Smooth muscle cell (in vitro differentiated cells): Measurements from ENCODE around the gene CRBN. TPM values are rescaled to one million over a fixed set of nuclear protein-coding genes. Genes with fewer than 3 reads are reported as not detected.

Source experiments
- DNase-seq: peaks from one replicate; lab custom pipeline; 2025; ENCODE audit not compliant: unreplicated experiment; lab: John Stamatoyannopoulos, UW
- H2AFZ ChIP-seq: fragments of 200-600 bp; sonication (generic); 2 replicates; pipeline ENCODE4 v1.6.0; 2016; ENCODE audit warnings: antibody characterized with exemption, low read depth, mild to moderate bottlenecking
- H3F3A ChIP-seq: fragments of 200-600 bp; sonication (generic); 2 replicates; pipeline ENCODE4 v1.6.0; 2017; ENCODE audit warnings: antibody characterized with exemption, low read depth
- H3K27ac ChIP-seq: fragments of 200-600 bp; sonication (generic); 2 replicates; pipeline ENCODE4 v1.5.1; 2016; ENCODE audit warnings: low read depth, mild to moderate bottlenecking
- H3K27me3 ChIP-seq: fragments of 200-600 bp; sonication (generic); 2 replicates; pipeline ENCODE4 v1.6.1; 2016; ENCODE audit warnings: low read depth, mild to moderate bottlenecking
- H3K36me3 ChIP-seq: fragments of 200-600 bp; sonication (generic); 2 replicates; pipeline ENCODE4 v1.5.1; 2016; ENCODE audit warnings: low read depth
- H3K4me1 ChIP-seq: fragments of 200-600 bp; sonication (generic); 2 replicates; pipeline ENCODE4 v1.5.1; 2016; ENCODE audit warnings: low read depth
- H3K4me2 ChIP-seq: fragments of 200-600 bp; sonication (generic); 2 replicates; pipeline ENCODE4 v1.6.0; 2016; ENCODE audit warnings: mild to moderate bottlenecking
- H3K4me3 ChIP-seq: fragments of 200-600 bp; sonication (generic); 2 replicates; pipeline ENCODE4 v1.5.1; 2016; ENCODE audit warnings: mild to moderate bottlenecking
- H3K79me2 ChIP-seq: fragments of 200-600 bp; sonication (generic); 2 replicates; pipeline ENCODE4 v1.6.0; 2016; ENCODE audit warnings: low read depth, mild to moderate bottlenecking
- H3K9ac ChIP-seq: fragments of 200-600 bp; sonication (generic); 2 replicates; pipeline ENCODE4 v1.6.0; 2016; ENCODE audit warnings: low read depth
- H3K9me3 ChIP-seq: fragments of 200-600 bp; sonication (generic); replicated peaks from 2 replicates; pipeline ENCODE4 v1.5.1; 2016; ENCODE audit warnings: low read depth
- H4K20me1 ChIP-seq: fragments of 200-600 bp; sonication (generic); 2 replicates; pipeline ENCODE4 v1.6.0; 2016; ENCODE audit warnings: low read depth
- CTCF ChIP-seq: fragments of 200-600 bp; sonication (generic); IDR thresholded peaks from 2 replicates; pipeline ENCODE4 v1.5.1; 2017; ENCODE audit warnings: borderline replicate concordance, mild to moderate bottlenecking, antibody characterized with exemption; ENCODE audit not compliant: insufficient read depth, poor library complexity, severe bottlenecking
- WGBS: methylation state at CpG from one replicate; pipeline ENCODE4 v1.1.7; 2016; ENCODE audit warnings: low lambda C conversion rate; 5-methylcytosine and 5-hydroxymethylcytosine counted together
- polyA plus RNA-seq: library from polyadenylated mRNA; unstranded; fragments of >200 nt; fragmentation: Nextera tagmentation; extraction: Ambion mirVana; gene quantifications from 2 replicates; pipeline ENCODE4 v1.2.1, GENCODE V29; 2016
- total RNA-seq: library from RNA; depleted of rRNA; stranded (reverse); fragments of >200 nt; gene quantifications from 2 replicates; pipeline ENCODE4 v1.2.3, GENCODE V29; 2014

CRBN gene
- total and polyA plus RNA-seq, 2 experiments from 2014 or later: 26.8 to 77.5 TPM

GRCh38 chr3:3212781-3213440 is 33.4 kb upstream of the CRBN start:
- no peaks in the 10 kb centered on the region for H4K20me1 ChIP-seq
- no peaks in the 10 kb centered on the region for H3F3A ChIP-seq
- no peak for TF ChIP-seq CTCF
- H3K4me3 ChIP-seq: no peak overlapping the region
- no peak overlapping the region for H3K9ac ChIP-seq
- 52% methylated on average over 7 of the region's 7 CpGs for WGBS
- H3K9me3 ChIP-seq: no peaks in the 10 kb centered on the region
- no peak for DNase-seq
- no peaks in the 10 kb centered on the region for H3K27me3 ChIP-seq
- no peak overlapping the region for H2AFZ ChIP-seq
- H3K4me2 ChIP-seq: no peak overlapping the region
- no peaks in the 10 kb centered on the region for H3K79me2 ChIP-seq
- H3K4me1 ChIP-seq: no peaks in the 10 kb centered on the region
- no peak overlapping the region for H3K27ac ChIP-seq
- H3K36me3 ChIP-seq: no peaks in the 10 kb centered on the region

GRCh38 chr3:3209714-3210113 is 30.2 kb upstream of the CRBN start:
- TF ChIP-seq CTCF: no peak
- 91% methylated on average over 2 of the region's 2 CpGs for WGBS
- H3K4me3 ChIP-seq: no peak overlapping the region
- H3K27ac ChIP-seq: no peak overlapping the region
- H3K4me2 ChIP-seq: no peak overlapping the region
- no peaks in the 10 kb centered on the region for H3K4me1 ChIP-seq
- no peaks in the 10 kb centered on the region for H3K27me3 ChIP-seq
- H2AFZ ChIP-seq: no peak overlapping the region
- no peaks in the 10 kb centered on the region for H3K79me2 ChIP-seq
- no peak overlapping the region for H3K9ac ChIP-seq
- no peaks in the 10 kb centered on the region for H3K9me3 ChIP-seq
- H4K20me1 ChIP-seq: no peaks in the 10 kb centered on the region
- H3K36me3 ChIP-seq: no peaks in the 10 kb centered on the region
- no peaks in the 10 kb centered on the region for H3F3A ChIP-seq
- DNase-seq: no peak

- Histone ChIP-seq H3K4me1 (no peaks in the 10 kb centered on the region), H4K20me1 (no peaks in the 10 kb centered on the region), H3F3A (no peaks in the 10 kb centered on the region), H3K27me3 (no peaks in the 10 kb centered on the region), H3K79me2 (no peaks in the 10 kb centered on the region), H3K9me3 (no peaks in the 10 kb centered on the region), H2AFZ (no peak overlapping the region), H3K4me3 (no peak overlapping the region), H3K4me2 (no peak overlapping the region), H3K27ac (no peak overlapping the region), H3K36me3 (no peaks in the 10 kb centered on the region), H3K9ac (no peak overlapping the region)
- no peak for TF ChIP-seq CTCF
- no peak for DNase-seq
- WGBS: 92% methylated on average over 1 of the region's 1 CpG
Observed at GRCh38 chr3:3209057-3209456, 29.6 kb upstream of the CRBN start.

GRCh38 chr3:3201611-3202010 is 22.1 kb upstream of the CRBN start:
- Histone ChIP-seq H2AFZ (peak overlapping the region; percentile 52), H3K36me3 (no peaks in the 10 kb centered on the region), H3K4me3 (no peak overlapping the region), H3K4me2 (no peak overlapping the region), H3K9me3 (no peaks in the 10 kb centered on the region), H3K79me2 (no peaks in the 10 kb centered on the region), H3F3A (no peaks in the 10 kb centered on the region), H3K27ac (no peak overlapping the region), H3K4me1 (no peaks in the 10 kb centered on the region), H4K20me1 (no peaks in the 10 kb centered on the region), H3K9ac (no peak overlapping the region), H3K27me3 (no peaks in the 10 kb centered on the region)
- DNase-seq: no peak
- no peak for TF ChIP-seq CTCF
- 47% methylated on average over 3 of the region's 3 CpGs for WGBS
